HG03066 (cell line): ENCODE results near the gene PLPP2.
"Not testable (repeated sequence)": the region's sequence is repeated elsewhere in the genome, so short reads cannot be mapped to it uniquely, and the experiment has no call there.

ENCODE experiments used
- ATAC-seq: cut with Tn5 transposase; IDR thresholded peaks from one replicate; pipeline ENCODE4 v1.9.1; 2021; ENCODE audit warnings: low read depth; ENCODE audit not compliant: unreplicated experiment

PLPP2 gene

DNA sequence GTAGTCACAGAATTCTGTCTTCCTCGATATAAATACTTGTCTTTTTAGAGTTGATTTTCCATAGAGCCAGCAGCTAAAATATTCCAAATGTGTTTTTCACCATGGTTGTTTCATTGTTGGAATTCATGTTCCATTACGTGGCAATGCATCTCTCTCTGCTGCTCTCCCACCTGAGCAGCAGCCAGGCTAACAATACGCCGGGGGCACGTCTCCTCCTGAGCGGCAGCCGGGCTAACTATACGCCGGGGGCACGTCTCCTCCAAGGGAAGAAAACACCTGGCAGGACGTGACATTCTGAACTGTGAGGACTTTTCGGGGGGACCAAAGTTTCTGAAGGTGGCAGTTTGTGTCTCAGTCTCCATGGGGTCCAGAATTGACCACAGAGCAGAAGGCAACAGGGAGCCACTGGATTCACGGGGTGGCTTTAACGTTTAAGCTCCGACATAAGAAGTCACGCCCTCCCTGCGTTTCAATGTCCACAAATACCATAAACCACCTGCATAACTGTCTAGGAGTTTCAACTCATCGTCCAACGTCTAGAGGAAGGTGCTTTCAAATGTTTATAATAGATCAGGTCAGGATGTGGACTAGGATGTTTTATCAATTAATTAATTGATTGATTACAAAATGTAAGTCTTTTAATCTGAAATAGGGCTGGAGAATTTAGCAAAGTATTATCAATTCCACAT lies 15.1 kb downstream of the PLPP2 start:
- ATAC-seq: no peak

DNA sequence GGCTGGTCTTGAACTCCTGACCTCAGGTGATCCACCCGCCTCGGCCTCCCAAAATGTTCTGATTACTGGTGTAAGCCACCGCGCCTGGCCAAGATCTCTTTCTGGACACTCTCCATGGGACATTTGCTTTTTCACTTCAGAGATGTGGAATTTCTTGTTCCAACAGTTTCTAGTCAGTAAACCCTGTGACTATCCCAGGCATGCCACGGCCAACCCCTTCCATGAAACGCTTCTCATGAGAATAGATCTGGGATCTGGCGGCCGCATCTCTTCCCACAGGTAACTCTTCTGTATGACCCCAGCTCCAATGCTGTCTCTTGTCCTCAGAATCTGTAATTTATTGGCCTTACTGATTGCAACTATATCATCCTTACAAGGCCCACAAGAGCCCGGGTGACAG lies 16.2 kb downstream of the PLPP2 start:
- no peak for ATAC-seq

DNA sequence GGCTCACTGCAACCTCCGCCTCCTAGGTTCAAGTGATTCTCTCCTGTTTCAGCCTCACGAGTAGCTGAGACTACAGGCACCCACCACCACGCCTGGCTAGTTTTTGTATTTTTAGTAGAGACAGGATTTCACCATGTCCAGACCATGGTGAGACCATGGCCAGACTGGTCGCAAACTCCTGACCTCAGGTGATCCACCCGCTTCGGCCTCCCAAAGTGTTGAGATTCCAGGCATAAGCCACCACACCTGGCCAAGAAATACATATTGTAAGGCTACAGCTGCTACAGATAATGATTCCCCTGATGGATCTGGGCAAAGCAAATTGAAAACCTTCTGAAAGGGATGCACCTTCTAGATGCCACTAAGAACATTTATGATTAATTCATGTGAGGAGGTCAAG lies 17.8 kb downstream of the PLPP2 start:
- no peak for ATAC-seq

DNA sequence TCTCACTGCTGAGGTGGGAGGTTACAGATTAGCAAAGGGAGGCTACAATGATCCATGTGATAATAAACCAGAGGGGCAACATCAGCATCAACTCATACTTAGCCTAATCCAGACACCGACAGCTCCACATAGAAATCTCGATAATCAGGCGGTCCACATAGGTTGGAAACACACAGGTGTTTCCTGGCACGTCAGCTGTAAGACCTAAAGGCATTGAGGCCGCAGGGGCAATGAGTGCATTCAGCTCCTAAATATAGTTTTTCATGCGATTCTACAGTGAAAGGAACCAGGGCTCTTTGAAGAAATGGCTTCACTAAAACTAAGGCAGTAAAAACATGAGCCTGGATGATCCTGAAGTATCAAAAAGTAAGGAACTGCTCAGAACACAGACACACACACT lies 19.3 kb downstream of the PLPP2 start:
- no peak for ATAC-seq

DNA sequence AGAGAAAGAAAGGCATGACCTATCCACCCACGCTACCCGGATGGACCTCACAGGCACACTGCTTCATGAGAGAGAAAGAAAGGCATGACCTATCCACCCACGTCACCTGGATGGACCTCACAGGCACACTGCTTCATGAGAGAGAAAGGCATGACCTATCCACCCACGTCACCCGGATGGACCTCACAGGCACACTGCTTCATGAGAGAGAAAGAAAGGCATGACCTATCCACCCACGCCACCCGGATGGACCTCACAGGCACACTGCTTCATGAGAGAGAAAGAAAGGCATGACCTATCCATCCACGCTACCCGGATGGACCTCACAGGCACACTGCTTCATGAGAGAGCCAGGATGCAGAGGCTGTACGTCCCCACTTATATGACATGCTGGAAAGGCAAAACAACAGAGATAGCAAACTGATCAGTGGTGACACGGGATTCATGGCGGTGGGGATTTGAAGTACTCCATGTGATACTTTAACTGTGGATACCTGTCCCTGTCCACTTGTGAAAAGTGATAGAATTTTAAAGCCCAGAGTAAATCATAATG lies 20.4 kb downstream of the PLPP2 start:
- not testable (repeated sequence) for ATAC-seq

DNA sequence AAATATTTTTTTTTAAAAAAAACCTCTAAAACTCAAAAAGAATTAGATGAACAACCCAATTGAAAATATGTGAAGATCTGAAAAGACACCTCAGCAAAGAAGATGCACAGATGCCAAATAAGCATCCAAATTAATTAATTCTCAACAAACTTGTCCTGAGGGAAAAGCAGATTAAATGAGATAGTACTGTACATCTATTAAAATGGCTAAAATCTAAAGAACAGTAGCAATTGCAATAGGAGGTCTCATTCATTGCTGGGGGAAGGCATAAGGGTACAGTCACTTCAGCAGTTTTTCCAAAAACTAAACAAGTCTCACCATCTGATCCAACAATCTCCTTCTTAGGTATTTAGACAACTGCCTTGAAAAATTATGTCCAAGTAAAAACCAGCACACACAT lies 22.0 kb downstream of the PLPP2 start:
- ATAC-seq: no peak

DNA sequence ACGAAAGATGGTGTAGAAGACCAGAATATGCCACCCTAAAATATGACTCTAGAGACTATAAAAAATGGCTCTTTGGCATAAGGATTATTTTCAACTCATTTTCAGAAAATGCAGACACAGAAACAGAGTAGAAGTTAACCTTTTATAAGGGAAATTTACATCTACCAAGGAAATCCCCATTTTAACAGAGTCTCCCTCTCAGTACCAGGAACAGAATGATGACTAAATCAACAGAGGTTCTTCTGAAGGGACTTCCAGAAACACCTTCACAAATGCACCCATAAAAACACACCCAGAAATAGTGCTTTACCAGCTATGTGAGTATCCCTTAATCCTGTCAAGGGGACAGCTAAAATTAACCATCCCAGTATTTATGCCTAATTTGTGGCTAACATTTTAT lies 29.1 kb downstream of the PLPP2 start:
- ATAC-seq: no peak

DNA sequence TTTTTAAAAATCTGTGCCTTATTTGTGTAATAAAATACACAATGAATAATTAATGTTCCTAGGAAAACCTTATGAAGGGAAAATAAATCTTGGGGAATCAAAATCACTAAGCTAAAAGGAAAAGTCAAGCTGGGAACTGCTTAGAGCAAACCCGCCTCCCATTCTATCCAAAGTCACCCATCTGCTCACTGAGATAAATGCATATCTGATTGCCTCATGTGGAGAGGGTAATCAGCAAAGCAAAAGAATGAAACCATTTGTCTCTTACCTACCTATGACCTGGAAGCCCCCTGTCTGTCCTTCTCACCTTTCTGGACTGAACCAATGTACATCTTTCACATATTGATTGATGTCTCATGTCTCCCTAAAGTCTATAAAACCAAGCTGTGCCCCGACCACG lies 34.4 kb downstream of the PLPP2 start:
- ATAC-seq: not testable (repeated sequence)

DNA sequence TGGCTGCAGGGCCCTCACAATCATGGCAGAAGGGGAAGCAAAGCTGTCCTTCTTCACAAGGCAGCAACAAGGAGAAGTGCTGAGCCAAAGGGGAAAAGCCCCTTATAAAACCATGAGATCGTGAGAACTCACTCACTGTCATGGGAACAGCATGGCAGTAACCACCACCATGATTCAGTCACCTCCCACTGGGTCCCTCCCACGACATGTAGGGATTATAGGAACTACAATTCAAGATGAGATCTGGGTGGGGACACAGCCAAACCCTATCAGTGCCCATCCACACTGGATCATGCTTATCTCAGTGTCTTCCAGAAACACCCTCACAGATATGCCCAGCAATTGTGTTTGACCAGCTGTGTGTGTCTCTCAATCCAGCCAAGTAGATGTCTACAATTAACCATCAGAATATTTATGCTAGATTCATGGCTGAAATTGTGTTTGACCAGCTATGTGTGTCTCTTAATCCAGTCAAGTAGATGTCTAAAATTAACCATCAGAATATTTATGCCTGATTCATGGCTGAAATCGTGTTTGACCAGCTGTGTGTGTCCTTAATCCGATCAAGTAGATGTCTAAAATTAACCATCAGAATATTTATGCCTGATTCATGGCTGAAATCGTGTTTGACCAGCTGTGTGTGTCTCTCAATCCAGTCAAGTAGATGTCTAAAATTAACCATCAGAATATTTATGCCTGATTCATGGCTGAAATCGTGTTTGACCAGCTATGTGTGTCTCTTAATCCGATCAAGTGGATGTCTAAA lies 38.6 kb downstream of the PLPP2 start:
- ATAC-seq: not testable (repeated sequence)

DNA sequence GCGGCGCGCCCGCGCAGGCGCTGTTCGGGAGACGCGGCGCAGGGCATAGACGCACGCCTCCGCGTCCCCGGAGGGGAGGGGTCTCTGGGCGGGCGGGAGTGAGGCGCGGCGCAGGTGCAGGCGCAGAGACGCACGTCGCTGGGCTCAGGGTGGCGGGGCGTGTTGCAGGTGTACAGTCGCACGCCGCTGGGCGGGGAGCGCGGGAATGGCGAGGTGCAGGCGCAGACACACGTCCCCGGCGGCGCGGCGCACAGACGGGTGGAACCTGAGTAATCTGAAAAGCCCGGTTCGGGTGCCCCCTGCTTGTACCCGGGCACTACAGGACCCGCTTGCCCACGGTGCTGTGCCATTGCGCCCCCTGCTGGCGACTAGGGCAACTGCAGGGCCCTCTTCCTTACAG lies 44.7 kb downstream of the PLPP2 start:
- ATAC-seq: no peak

DNA sequence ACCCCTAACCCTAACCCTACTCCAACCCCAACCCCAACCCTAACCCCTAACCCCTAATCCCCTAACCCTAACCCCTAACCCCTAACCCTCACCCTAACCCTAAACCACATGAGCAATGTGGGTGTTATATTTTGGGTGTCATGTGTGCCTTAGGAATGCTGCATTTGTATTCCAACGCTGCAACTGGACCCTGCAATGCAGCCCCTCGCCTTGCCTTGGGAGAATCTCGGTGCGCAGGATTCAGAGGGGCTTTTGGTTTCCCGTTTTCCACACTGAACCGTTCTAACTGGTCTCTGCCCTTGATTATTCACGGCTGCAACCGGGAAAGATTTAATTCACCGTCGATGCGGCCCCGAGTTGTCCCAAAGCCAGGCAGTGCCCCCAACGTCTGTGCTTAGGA lies 45.3 kb downstream of the PLPP2 start:
- not testable (repeated sequence) for ATAC-seq

DNA sequence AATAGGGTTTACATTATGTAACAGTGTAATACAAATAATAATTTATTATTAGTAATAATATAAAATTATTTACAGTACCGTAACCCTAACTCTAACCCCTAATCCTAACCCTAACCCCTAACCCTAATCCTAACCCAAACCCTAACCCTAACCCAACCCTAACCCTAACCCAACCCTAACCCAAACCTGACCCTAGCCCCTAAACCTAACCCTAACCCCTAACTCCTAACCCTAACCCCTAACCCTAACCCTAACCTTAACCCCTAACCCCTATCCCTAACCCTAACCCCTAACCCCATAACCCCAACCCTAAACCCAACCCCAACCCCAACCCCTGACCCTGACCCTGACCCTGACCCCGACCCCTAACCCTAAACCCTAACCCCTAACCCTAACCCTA lies 45.7 kb downstream of the PLPP2 start:
- no peak for ATAC-seq
